ENCODE measurements around the gene FNIP1.

DNA sequence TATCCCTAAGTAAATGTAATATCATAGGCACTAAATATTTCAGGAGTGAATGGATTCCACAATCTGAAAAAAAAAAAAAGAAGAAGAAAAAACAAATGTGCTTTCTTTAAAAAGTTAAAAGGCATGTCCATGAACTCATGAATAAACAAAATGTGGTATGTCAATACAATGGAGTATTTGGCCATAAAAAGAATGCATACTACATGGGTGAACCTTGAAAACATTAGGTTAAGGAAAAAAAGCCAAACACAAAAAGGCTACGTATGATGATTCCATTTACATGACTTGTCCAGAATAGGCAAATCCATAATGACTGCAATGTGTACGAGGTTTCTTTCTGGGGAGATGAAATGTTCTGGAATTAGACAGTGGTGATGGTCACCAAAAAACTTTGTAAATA is 45.3 kb downstream of the FNIP1 start:
- TF ChIP-seq, protein P1, sequence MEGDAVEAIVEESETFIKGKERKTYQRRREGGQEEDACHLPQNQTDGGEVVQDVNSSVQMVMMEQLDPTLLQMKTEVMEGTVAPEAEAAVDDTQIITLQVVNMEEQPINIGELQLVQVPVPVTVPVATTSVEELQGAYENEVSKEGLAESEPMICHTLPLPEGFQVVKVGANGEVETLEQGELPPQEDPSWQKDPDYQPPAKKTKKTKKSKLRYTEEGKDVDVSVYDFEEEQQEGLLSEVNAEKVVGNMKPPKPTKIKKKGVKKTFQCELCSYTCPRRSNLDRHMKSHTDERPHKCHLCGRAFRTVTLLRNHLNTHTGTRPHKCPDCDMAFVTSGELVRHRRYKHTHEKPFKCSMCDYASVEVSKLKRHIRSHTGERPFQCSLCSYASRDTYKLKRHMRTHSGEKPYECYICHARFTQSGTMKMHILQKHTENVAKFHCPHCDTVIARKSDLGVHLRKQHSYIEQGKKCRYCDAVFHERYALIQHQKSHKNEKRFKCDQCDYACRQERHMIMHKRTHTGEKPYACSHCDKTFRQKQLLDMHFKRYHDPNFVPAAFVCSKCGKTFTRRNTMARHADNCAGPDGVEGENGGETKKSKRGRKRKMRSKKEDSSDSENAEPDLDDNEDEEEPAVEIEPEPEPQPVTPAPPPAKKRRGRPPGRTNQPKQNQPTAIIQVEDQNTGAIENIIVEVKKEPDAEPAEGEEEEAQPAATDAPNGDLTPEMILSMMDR (IDR thresholded peaks at IDR 0.05), result no peak
- no peak for TF ChIP-seq POLR2A (IDR thresholded peaks at IDR 0.05)
